GM18868 (cell line): ENCODE measurements around the gene KICS2.
"Not testable (repeated sequence)": the region's sequence is repeated elsewhere in the genome, so short reads cannot be mapped to it uniquely, and the experiment has no call there.

Experiments used
- ATAC-seq: cut with Tn5 transposase; IDR thresholded peaks from one replicate; pipeline ENCODE4 v1.9.1; 2021; ENCODE audit warnings: mild to moderate bottlenecking, moderate library complexity; ENCODE audit not compliant: unreplicated experiment

Gene KICS2

DNA sequence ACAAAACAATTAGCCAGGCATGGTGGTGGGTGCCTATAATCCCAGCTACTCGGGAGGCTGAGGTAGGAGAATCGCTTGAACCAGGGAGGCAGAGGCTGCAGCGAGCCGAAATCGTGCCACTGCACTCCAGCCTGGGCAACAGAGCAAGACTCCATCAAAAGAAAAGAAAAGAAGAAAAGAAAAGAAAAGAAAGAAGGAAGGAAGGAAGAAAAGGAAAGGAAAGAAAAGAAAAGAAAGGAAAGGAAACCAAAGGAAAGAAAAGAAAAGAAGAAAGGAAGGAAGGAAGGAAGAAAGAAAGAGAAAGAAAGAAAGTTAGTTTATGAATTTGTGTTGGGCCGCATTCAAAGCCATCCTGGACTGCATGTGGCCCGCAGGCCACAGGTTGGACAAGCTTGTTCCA is 4.5 kb downstream of the KICS2 start:
- not testable (repeated sequence) for ATAC-seq

- ATAC-seq = no peak
These were observed 5.9 kb downstream of the KICS2 start for GRCh38 chr12:64216239-64216638.

DNA sequence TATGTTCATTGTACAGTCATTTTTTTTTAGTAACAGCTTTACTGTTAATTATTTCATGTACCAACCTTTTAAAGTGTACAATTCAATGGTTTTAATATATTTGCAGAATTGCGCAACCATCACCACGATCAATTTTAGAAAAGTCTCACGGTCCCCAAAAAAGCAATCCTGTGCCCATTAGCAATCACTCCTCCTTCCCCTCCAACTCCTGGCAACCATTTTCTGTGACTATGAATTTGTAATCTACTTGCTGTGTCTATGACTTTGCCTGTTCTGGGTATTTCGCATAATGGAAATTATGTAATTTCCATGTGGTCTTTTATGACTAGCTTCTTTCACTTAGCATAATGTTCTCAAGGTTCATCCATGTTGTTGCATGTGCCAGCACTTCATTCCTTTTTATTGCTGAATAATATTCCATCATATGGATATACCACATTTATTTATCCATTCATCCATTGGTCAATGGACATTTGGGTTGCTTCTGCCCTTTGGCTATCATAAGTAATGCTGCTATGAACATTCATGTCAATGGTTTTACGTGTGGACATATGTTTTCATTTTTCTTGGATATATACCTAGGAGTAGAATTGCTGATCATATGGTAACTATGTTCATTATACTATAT is 9.9 kb downstream of the KICS2 start:
- no peak for ATAC-seq

- no peak for ATAC-seq
These were observed 14.6 kb downstream of the KICS2 start for GRCh38 chr12:64207453-64207852.

DNA sequence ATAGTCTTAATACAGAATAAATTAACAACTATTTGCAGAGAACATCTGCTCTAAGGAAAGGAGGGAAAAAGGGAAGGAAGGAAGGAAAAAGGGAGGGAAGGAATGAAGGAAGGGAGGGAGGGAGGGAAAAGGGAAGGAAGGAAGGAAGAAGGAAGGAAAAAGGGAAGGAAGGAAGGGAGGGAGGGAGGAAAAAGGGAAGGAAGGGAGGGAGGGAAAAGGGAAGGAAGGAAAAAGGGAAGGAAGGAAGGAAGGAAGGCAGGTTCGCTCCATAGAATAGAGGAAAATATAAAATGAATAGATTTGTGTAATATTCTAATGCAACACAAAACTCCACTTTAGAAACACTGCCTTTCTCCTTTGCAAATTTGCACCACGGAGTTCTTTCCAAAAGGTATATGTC is 16.6 kb downstream of the KICS2 start:
- no peak for ATAC-seq

GRCh38 chr12:64203775-64204174 is 18.3 kb downstream of the KICS2 start:
- no peak for ATAC-seq

GRCh38 chr12:64203036-64203435 is 19.1 kb downstream of the KICS2 start:
- no peak for ATAC-seq

- ATAC-seq = not testable (repeated sequence)
These were observed 26.3 kb downstream of the KICS2 start for GRCh38 chr12:64195841-64196240.

DNA sequence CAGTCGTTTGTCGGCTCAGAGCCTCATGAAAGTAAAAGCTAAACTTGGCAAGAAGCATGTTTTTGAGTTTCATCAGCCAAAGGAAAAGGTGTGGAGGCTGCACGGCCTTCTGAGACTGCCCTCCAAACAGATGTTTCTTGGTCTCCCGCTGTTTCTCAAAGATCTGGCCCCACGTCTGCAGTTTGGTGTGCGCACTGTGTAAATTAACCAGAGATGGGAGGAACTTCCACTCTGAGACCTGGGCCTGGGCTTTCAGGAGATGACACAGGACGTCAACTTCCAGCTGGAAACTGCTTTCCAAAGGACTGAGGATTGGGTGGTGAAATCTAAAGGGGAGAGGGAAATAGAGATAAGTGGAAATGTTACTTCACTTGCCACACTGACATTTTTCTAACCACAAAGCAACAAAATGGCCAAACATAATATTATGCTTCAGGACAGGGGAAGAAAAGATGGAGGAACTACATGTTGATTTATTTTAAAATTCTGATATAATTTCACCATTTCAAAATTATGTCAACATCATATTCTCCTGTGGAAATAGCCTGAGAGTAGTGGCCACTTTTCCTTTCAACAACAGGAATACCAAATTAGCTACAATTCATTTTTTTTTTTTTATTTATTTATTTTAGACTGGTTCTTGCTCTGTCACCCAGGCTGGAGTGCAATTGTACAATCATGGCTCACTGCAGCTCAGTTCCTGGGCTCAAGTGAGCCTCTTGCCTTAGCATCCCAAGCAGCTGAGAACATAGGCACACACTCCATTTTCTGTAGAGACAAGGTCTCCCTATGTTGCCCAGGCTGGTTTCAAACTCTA is 27.6 kb downstream of the KICS2 start:
- ATAC-seq = no peak

- no peak for ATAC-seq
These were observed 28.2 kb downstream of the KICS2 start for GRCh38 chr12:64193931-64194330.

DNA sequence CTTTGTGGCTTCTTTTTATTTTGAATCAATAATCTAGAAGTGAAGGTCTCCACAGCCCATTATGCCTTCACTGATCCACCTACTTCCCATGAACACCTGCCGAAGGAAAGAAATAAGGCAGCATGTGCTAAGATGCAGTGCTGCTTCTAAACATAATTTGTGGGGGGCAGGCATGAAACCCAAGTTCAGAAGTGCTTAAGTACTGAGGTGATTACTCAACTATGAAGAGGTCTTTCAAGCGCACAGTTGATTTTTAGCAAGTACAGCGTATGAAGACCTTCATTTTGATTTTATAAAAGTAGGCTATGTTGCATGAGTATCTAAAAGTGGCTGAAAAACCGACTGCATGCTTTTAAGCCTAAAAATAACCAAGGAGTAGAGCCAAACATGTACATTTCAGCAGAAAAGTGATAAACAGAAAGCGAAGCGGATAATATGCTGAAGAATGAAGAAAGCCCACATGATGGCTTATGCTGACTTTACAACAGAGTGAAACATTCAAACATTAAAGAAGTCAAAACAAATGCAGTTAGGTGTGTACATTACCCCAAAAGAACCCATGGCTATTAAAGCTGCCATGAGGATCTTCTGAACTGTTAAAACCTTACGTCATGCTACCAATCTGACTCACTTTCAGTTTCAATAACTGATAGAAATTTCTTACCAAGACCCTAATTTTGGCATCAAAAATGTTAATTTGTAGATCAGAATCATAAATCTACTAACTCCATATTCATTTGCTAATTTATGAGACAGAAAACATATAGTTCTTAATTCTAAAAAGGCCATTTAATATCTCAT is 29.3 kb downstream of the KICS2 start:
- ATAC-seq = peak; percentile 99

DNA sequence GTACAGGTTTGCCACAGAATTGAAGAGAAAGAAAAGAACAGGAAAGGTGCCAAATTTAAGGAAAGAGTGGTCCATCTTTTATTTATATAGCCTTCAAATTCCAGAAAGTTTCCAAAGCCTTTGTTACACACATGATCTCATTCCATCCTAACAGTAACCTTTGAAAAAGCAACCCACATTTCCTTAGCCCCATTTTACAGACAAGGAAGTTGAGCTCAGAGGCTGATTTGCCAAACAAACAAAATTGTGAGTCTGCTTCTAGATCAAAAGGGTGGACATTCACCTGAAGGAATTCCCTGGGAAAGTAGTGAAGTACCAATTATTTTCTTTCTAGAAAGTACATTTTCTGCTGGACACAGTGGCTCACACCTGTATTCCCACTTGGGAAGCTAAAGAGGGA is 32.0 kb downstream of the KICS2 start:
- ATAC-seq = no peak

GRCh38 chr12:64189530-64189929 is 32.6 kb downstream of the KICS2 start:
- ATAC-seq = no peak

DNA sequence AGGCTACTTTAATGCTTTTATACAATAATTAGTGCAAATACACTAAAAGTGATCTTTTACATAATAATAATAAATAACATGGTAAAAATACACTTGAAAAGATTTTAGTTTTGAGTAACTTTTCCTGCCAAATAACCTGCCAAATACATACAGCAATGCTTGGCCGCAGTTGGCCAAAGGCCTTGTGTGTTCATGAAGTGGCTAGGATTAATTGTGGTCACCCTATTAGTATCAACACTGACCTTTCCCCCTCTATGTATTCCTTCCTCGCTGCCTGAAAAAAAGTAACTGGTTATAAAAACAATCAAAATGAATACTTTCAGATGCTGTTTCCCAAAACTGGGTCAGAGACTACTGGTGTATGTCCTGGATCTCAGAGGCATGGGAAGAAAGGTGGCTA is 34.3 kb downstream of the KICS2 start:
- ATAC-seq = no peak

GRCh38 chr12:64187370-64187769 is 34.7 kb downstream of the KICS2 start:
- no peak for ATAC-seq

- peak; percentile 57 for ATAC-seq
These were observed 35.3 kb downstream of the KICS2 start for GRCh38 chr12:64186789-64187188.

- ATAC-seq = no peak
These were observed 37.9 kb downstream of the KICS2 start for GRCh38 chr12:64184216-64184615.

DNA sequence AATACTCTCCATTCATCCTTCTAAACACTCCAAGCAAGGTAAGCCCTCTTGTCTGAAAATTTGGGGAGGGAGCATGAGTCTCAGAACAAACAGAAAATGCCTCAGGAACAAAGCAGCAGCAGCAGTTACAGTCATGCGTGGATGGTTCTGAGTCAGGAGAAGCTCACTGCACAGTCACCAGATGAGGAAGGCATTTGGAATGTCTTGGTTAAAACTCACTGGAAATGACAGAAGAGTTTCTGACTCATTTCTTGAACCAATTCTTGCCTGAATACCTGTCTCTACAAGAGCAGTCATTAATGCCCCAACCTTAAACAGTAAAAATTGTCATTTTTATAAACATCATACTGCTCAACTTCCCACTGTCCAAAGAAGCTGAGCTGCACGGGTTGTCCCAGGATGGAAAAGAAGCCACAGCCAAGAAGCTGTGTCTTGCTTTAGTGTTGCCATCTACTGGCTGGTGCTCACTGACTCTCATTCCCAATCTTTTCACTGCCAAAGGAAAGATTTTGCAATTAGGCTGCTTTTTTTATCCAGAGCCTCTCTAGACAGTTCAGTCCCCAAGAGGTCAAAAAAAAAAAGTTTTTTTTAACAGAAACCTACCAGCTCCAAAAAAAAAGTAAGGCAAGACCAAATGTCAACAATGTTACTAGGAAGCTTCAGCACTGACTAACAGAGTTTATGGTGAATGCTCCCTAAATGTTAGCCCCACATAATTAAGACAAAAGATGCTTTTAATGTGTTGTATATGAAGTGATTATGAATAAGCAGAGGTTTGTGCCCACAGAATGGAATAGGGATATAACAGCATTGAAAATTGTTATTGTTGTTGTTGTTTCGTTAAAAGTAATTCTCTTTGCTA is 40.4 kb downstream of the KICS2 start:
- ATAC-seq = no peak

DNA sequence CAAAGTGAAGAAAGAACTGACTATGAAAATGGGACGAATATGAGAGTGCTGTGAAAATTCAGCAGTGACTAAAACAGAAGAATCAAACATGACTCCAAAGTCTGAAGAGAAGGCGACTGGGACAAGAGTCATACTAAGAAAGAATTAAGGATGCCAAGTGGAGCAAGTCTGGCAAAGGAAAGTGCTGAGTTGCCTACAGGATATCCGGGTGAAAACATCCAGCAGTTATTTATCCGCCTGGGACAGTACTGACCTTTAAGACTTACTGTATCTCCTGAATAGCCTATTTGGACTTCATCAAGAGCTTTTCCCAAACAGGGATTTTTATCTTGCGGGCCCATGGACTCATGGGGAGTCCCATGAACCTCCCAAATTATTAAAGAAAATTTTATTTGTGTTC is 41.1 kb downstream of the KICS2 start:
- ATAC-seq = no peak

DNA sequence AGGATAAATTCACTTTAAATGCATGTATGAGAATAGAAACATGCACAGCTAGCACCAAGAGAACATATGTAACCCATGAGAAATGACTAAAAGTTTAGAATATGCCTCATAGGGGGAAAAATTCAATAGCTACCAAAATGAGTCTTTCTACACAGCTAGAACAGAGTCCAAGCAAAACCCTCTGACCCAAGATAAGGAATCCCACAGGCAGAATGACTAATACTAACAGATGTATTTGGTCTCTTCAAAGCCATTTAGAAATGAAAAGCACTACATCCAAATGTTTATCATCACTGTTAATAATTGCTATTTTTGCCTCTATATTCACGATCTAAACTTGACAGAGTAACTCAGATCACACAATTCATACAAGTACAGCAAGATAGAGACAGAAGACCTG is 44.0 kb downstream of the KICS2 start:
- no peak for ATAC-seq

GRCh38 chr12:64177001-64177400 is 45.1 kb downstream of the KICS2 start:
- ATAC-seq = no peak
